GM13976 (cell line): ENCODE measurements around the gene PRUNE2.

Experiments used
- DNase-seq: peaks from one replicate; pipeline ENCODE4 v3.0.0; 2012; ENCODE audit warnings: low spot score
- CTCF ChIP-seq: IDR thresholded peaks from 2 replicates; pipeline ENCODE4 v1.5.1; 2012; ENCODE audit warnings: borderline replicate concordance, mild to moderate bottlenecking; ENCODE audit not compliant: insufficient read depth; ENCODE audit errors: extremely low read depth, missing control alignments, control extremely low read depth
- in situ Hi-C: fragments of 300-500 bp; cut with MboI; formaldehyde crosslinking; loops from one replicate; pipeline ENCODE4 v1.12.0; 2022; ENCODE audit warnings: low sequenced_read_pairs, mixed read lengths, inconsistent platforms; ENCODE audit not compliant: unreplicated experiment

PRUNE2 gene

GRCh38 chr9:76725011-76725546 lies 180.8 kb downstream of the PRUNE2 start:
- in situ Hi-C loops, result no loop called here
- DNase-seq, result no peak
- TF ChIP-seq CTCF, result no peak

GRCh38 chr9:76720245-76720644 lies 185.7 kb downstream of the PRUNE2 start:
- TF ChIP-seq CTCF, result no peak
- no peak for DNase-seq
- in situ Hi-C loops, result no loop called here

- DNase-seq, result no peak
- no peak for TF ChIP-seq CTCF
- in situ Hi-C loops, result no loop called here
Measured at GRCh38 chr9:76718166-76718565, 187.7 kb downstream of the PRUNE2 start.

- TF ChIP-seq CTCF, result no peak
- no peak for DNase-seq
- in situ Hi-C loops, result no loop called here
Measured at GRCh38 chr9:76717613-76718012, 188.3 kb downstream of the PRUNE2 start.

- in situ Hi-C loops, result no loop called here
- no peak for TF ChIP-seq CTCF
- DNase-seq, result no peak
Measured at GRCh38 chr9:76717176-76717575, 188.7 kb downstream of the PRUNE2 start.

GRCh38 chr9:76716085-76716672 lies 189.7 kb downstream of the PRUNE2 start:
- TF ChIP-seq CTCF, result no peak
- no peak for DNase-seq
- in situ Hi-C loops, result no loop called here
